PFSK-1 (cell line): ENCODE results near the gene ARHGAP44.

Experiments
- FOXP2 ChIP-seq: optimal IDR thresholded peaks from 2 replicates; pipeline ENCODE3; 2011; ENCODE audit warnings: borderline replicate concordance, control low read depth, inconsistent platforms; ENCODE audit not compliant: insufficient read depth; ENCODE audit errors: extremely low read length, extremely low read depth
- POLR2AphosphoS5 ChIP-seq: IDR thresholded peaks from 2 replicates; pipeline ENCODE4 v1.6.1; 2012; ENCODE audit warnings: low read depth, mild to moderate bottlenecking, control low read depth, low read length, moderate library complexity
- SIN3A ChIP-seq: IDR thresholded peaks from 2 replicates; pipeline ENCODE4 v1.6.1; 2012; ENCODE audit warnings: mild to moderate bottlenecking, low read length, moderate library complexity, borderline replicate concordance; ENCODE audit not compliant: insufficient read depth
- TAF1 ChIP-seq: IDR thresholded peaks from 2 replicates; pipeline ENCODE4 v1.6.1; 2012; ENCODE audit warnings: low read length, control low read depth, borderline replicate concordance; ENCODE audit not compliant: insufficient read depth
- TF ChIP-seq, protein P1 (sequence below), 2 experiments: IDR thresholded peaks; 2 replicates each; pipeline versions ENCODE4 v1.6.1 to v1.8.0; 2011 to 2012; ENCODE audit warnings: low read depth in 2 of 2, low read length in 2 of 2, control low read depth in 1 of 2, inconsistent platforms in 1 of 2, mild to moderate bottlenecking in 1 of 2, moderate library complexity in 1 of 2; ENCODE audit not compliant: insufficient read depth in 1 of 2

ARHGAP44 gene

GRCh38 chr17:12826431-12826830 lies 37.1 kb downstream of the ARHGAP44 start:
- TF ChIP-seq SIN3A (no peak), POLR2AphosphoS5 (no peak), FOXP2 (no peak), TAF1 (no peak)
- TF ChIP-seq, protein P1, sequence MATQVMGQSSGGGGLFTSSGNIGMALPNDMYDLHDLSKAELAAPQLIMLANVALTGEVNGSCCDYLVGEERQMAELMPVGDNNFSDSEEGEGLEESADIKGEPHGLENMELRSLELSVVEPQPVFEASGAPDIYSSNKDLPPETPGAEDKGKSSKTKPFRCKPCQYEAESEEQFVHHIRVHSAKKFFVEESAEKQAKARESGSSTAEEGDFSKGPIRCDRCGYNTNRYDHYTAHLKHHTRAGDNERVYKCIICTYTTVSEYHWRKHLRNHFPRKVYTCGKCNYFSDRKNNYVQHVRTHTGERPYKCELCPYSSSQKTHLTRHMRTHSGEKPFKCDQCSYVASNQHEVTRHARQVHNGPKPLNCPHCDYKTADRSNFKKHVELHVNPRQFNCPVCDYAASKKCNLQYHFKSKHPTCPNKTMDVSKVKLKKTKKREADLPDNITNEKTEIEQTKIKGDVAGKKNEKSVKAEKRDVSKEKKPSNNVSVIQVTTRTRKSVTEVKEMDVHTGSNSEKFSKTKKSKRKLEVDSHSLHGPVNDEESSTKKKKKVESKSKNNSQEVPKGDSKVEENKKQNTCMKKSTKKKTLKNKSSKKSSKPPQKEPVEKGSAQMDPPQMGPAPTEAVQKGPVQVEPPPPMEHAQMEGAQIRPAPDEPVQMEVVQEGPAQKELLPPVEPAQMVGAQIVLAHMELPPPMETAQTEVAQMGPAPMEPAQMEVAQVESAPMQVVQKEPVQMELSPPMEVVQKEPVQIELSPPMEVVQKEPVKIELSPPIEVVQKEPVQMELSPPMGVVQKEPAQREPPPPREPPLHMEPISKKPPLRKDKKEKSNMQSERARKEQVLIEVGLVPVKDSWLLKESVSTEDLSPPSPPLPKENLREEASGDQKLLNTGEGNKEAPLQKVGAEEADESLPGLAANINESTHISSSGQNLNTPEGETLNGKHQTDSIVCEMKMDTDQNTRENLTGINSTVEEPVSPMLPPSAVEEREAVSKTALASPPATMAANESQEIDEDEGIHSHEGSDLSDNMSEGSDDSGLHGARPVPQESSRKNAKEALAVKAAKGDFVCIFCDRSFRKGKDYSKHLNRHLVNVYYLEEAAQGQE (IDR thresholded peaks at IDR 0.05; ENCODE audit: insufficient read depth in 1 of 2, low read depth in 2 of 2, low read length in 2 of 2), result no peak

GRCh38 chr17:12830777-12831247 lies 41.5 kb downstream of the ARHGAP44 start:
- TF ChIP-seq FOXP2 (no peak), POLR2AphosphoS5 (no peak), TAF1 (no peak), SIN3A (no peak)
- TF ChIP-seq, protein P1 (IDR thresholded peaks at IDR 0.05; ENCODE audit: insufficient read depth in 1 of 2, low read depth in 2 of 2, low read length in 2 of 2), result no peak

GRCh38 chr17:12831839-12832238 lies 42.5 kb downstream of the ARHGAP44 start:
- TF ChIP-seq, protein P1 (IDR thresholded peaks at IDR 0.05; ENCODE audit: insufficient read depth in 1 of 2, low read depth in 2 of 2, low read length in 2 of 2), result no peak
- no peak for TF ChIP-seq SIN3A
- TF ChIP-seq POLR2AphosphoS5, result no peak
- TF ChIP-seq TAF1, result no peak
- TF ChIP-seq FOXP2, result no peak

GRCh38 chr17:12839042-12839441 lies 49.7 kb downstream of the ARHGAP44 start:
- no peak for TF ChIP-seq POLR2AphosphoS5
- no peak for TF ChIP-seq SIN3A
- no peak for TF ChIP-seq TAF1
- TF ChIP-seq FOXP2, result no peak
- TF ChIP-seq, protein P1 (IDR thresholded peaks at IDR 0.05; ENCODE audit: insufficient read depth in 1 of 2, low read depth in 2 of 2, low read length in 2 of 2), result no peak

GRCh38 chr17:12842936-12843335 lies 53.6 kb downstream of the ARHGAP44 start:
- no peak for TF ChIP-seq TAF1
